BLaER1 treated with 17β-estradiol and CSF1 and Interleukin-3, amounts not matched to agents 10 nM and 100 nM (cell line): ENCODE results near the gene USP27X.

Source experiments
- H3K27ac ChIP-seq, 11 experiments: shearing (Covaris generic); formaldehyde crosslinking; 2 replicates each; pipeline ENCODE4 v1.8.1; 2022
- H3K27me3 ChIP-seq, 11 experiments: shearing (Covaris generic); formaldehyde crosslinking; 2 replicates each; pipeline ENCODE4 v1.8.1; 2022
- H3K36me3 ChIP-seq, 11 experiments: shearing (Covaris generic); formaldehyde crosslinking; 2 replicates each; pipeline ENCODE4 v1.8.1; 2022
- H3K4me1 ChIP-seq, 10 experiments: shearing (Covaris generic); formaldehyde crosslinking; 2 replicates each; pipeline ENCODE4 v1.8.1; 2022
- H3K4me2 ChIP-seq, 11 experiments: shearing (Covaris generic); formaldehyde crosslinking; 2 replicates each; pipeline ENCODE4 v1.8.1; 2022
- H3K4me3 ChIP-seq, 10 experiments: shearing (Covaris generic); formaldehyde crosslinking; 2 replicates each; pipeline ENCODE4 v1.8.1; 2022
- H3K9ac ChIP-seq, 11 experiments: shearing (Covaris generic); formaldehyde crosslinking; 2 replicates each; pipeline ENCODE4 v1.8.1; 2022
- H3K9me3 ChIP-seq, 11 experiments: shearing (Covaris generic); formaldehyde crosslinking; replicated peaks in 1 of 11; 2 replicates each; pipeline ENCODE4 v1.8.1; 2022
- H4K20me1 ChIP-seq, 11 experiments: shearing (Covaris generic); formaldehyde crosslinking; 2 replicates each; pipeline ENCODE4 v1.8.1; 2022
- Cebpa-rat ChIP-seq, 11 experiments: shearing (Covaris generic); IDR thresholded peaks; 2 replicates each; pipeline ENCODE4 v1.8.1; 2022

The USP27X gene

GRCh38 chrX:49877397-49878101, 1.7 kb upstream of the USP27X start:
- Histone ChIP-seq H4K20me1 (peaks cover 0 to 14% (median 0%) of the 10 kb centered on the region in 11 experiments; a peak in 3 of 22 replicates), H3K9me3 (peaks cover 0 to 9% (median 0%) of the 10 kb centered on the region in 11 experiments; a peak in 1 of 22 replicates), H3K9ac (peak overlapping the region in 5 of 11 experiments; percentile 16 to 79 (median 78); a peak in 4 of 22 replicates), H3K4me3 (no peak overlapping the region), H3K36me3 (no peaks in the 10 kb centered on the region), H3K4me1 (peaks cover 24 to 38% (median 37%) of the 10 kb centered on the region in 10 experiments), H3K4me2 (peak overlapping the region; percentile 12 to 82 (median 73); a peak in 16 of 22 replicates), H3K27me3 (peaks cover 34 to 78% (median 64%) of the 10 kb centered on the region in 11 experiments), H3K27ac (peak overlapping the region in 6 of 11 experiments; percentile 62 to 80 (median 74); a peak in 8 of 22 replicates)
- no peak for TF ChIP-seq Cebpa-rat (IDR thresholded peaks at IDR 0.05)

GRCh38 chrX:49878128-49878833, 1.0 kb upstream of the USP27X start:
- peak overlapping the region; percentile 68 to 81 (median 78) for H3K9ac ChIP-seq
- H3K4me2 ChIP-seq: peak overlapping the region; percentile 63 to 82 (median 77)
- H3K9me3 ChIP-seq: peaks cover 0 to 9% (median 0%) of the 10 kb centered on the region in 11 experiments; a peak in 1 of 22 replicates
- peak overlapping the region; percentile 51 to 74 (median 64) for H3K4me3 ChIP-seq
- no peaks in the 10 kb centered on the region for H3K36me3 ChIP-seq
- H3K27me3 ChIP-seq: peaks cover 39 to 79% (median 63%) of the 10 kb centered on the region in 11 experiments
- no peak for TF ChIP-seq Cebpa-rat (IDR thresholded peaks at IDR 0.05)
- peak overlapping the region; percentile 32 to 80 (median 70); a peak in 21 of 22 replicates for H3K27ac ChIP-seq
- H4K20me1 ChIP-seq: peaks cover 0 to 20% (median 0%) of the 10 kb centered on the region in 11 experiments; a peak in 3 of 22 replicates
- H3K4me1 ChIP-seq: peaks cover 24 to 39% (median 37%) of the 10 kb centered on the region in 10 experiments

DNA sequence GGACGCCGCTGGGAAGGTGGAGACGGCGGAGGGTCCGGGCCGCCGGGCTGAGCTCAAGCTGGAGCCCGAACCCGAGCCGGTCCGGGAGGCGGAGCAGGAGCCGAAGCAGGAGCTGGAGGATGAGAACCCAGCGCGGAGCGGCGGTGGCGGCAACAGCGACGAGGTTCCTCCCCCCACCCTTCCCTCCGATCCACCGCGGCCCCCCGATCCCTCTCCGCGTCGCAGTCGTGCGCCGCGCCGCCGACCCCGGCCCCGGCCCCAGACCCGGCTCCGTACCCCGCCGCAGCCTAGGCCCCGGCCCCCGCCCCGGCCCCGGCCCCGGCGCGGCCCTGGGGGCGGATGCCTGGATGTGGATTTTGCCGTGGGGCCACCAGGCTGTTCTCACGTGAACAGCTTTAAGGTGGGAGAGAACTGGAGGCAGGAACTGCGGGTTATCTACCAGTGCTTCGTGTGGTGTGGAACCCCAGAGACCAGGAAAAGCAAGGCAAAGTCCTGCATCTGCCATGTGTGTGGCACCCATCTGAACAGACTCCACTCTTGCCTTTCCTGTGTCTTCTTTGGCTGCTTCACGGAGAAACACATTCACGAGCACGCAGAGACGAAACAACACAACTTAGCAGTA, 483 bp downstream of the USP27X start:
- H3K27ac ChIP-seq: peak overlapping the region in 10 of 11 experiments; percentile 56 to 80 (median 70); a peak in 20 of 22 replicates
- peaks cover 0 to 20% (median 0%) of the 10 kb centered on the region in 11 experiments; a peak in 3 of 22 replicates for H4K20me1 ChIP-seq
- H3K9ac ChIP-seq: peak overlapping the region; percentile 68 to 81 (median 78); a peak in 21 of 22 replicates
- peak overlapping the region; percentile 51 to 74 (median 64) for H3K4me3 ChIP-seq
- H3K4me2 ChIP-seq: peak overlapping the region; percentile 63 to 82 (median 73)
- H3K27me3 ChIP-seq: peaks cover 28 to 76% (median 50%) of the 10 kb centered on the region in 11 experiments
- TF ChIP-seq Cebpa-rat (IDR thresholded peaks at IDR 0.05): no peak
- H3K36me3 ChIP-seq: no peaks in the 10 kb centered on the region
- peaks cover 24 to 39% (median 37%) of the 10 kb centered on the region in 10 experiments for H3K4me1 ChIP-seq
- H3K9me3 ChIP-seq: peaks cover 0 to 9% (median 0%) of the 10 kb centered on the region in 11 experiments; a peak in 1 of 22 replicates

GRCh38 chrX:49880668-49881067, 1.4 kb downstream of the USP27X start:
- H3K27me3 ChIP-seq: peaks cover 24 to 75% (median 49%) of the 10 kb centered on the region in 11 experiments
- H3K4me3 ChIP-seq: peak overlapping the region in 6 of 10 experiments; percentile 61 to 74 (median 66); a peak in 8 of 20 replicates
- no peak for TF ChIP-seq Cebpa-rat (IDR thresholded peaks at IDR 0.05)
- peak overlapping the region in 3 of 11 experiments; percentile 78 to 81 (median 78); a peak in 3 of 22 replicates for H3K9ac ChIP-seq
- H3K4me2 ChIP-seq: peak overlapping the region; percentile 63 to 82 (median 73)
- H3K36me3 ChIP-seq: no peaks in the 10 kb centered on the region
- peaks cover 24 to 39% (median 37%) of the 10 kb centered on the region in 10 experiments for H3K4me1 ChIP-seq
- H4K20me1 ChIP-seq: peaks cover 0 to 20% (median 0%) of the 10 kb centered on the region in 11 experiments; a peak in 3 of 22 replicates
- peaks cover 0 to 9% (median 0%) of the 10 kb centered on the region in 11 experiments; a peak in 1 of 22 replicates for H3K9me3 ChIP-seq
- H3K27ac ChIP-seq: no peak overlapping the region

DNA sequence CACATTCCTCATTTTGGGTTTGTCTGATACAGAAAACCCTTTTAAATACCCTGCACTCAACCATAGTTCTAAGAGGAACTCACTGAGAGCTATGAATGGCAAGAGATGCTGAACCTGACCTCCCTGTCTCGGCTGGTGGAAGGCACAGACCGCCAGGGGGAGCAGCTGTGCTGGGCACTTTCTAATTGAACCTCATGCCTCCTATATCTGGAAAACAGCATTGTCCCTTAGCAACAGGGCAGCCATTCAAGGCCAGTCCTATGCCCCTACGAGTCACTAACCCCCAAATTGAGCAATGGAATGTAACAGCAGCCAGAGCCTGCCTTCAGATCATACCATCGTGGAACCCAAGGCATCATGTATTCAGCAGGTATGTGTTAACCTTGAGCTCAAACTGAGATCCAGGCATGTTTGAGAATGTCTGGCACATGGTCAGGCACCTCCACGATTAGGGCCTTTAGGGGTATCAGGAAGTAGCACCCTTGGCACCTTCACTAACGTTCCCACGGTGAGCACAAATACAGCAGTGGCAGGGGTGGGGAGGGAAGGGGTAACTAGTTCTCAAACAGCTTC, 5.1 kb downstream of the USP27X start:
- Histone ChIP-seq H3K36me3 (no peaks in the 10 kb centered on the region), H3K4me2 (no peak overlapping the region), H3K4me1 (peaks cover 10 to 30% (median 17%) of the 10 kb centered on the region in 10 experiments; a peak in 18 of 20 replicates), H4K20me1 (peaks cover 0 to 20% (median 0%) of the 10 kb centered on the region in 11 experiments; a peak in 4 of 22 replicates), H3K27me3 (peaks cover 48 to 89% (median 63%) of the 10 kb centered on the region in 11 experiments), H3K9ac (no peak overlapping the region), H3K9me3 (peaks cover 0 to 6% (median 0%) of the 10 kb centered on the region in 11 experiments; a peak in 1 of 22 replicates), H3K27ac (peak overlapping the region in 1 of 11 experiments; percentile 38; a peak in 1 of 22 replicates), H3K4me3 (no peak overlapping the region)
- TF ChIP-seq Cebpa-rat (IDR thresholded peaks at IDR 0.05): no peak

- Histone ChIP-seq H3K27ac (peak overlapping the region in 5 of 11 experiments; percentile 6 to 48 (median 15); a peak in 5 of 22 replicates), H3K4me2 (peak overlapping the region in 9 of 11 experiments; percentile 10 to 61 (median 38); a peak in 15 of 22 replicates), H3K27me3 (peaks cover 46 to 93% (median 85%) of the 10 kb centered on the region in 11 experiments), H3K4me1 (peaks cover 6 to 24% (median 14%) of the 10 kb centered on the region in 10 experiments; a peak in 17 of 20 replicates), H3K9ac (no peak overlapping the region), H3K4me3 (no peak overlapping the region), H3K9me3 (peaks cover 12 to 37% (median 17%) of the 10 kb centered on the region in 11 experiments), H3K36me3 (no peaks in the 10 kb centered on the region), H4K20me1 (no peaks in the 10 kb centered on the region; a peak in 1 of 22 replicates)
- TF ChIP-seq Cebpa-rat (IDR thresholded peaks at IDR 0.05): peak; percentile 73 to 98 (median 94); a peak in 21 of 22 replicates
These were observed 13.3 kb downstream of the USP27X start for GRCh38 chrX:49892542-49892941.

DNA sequence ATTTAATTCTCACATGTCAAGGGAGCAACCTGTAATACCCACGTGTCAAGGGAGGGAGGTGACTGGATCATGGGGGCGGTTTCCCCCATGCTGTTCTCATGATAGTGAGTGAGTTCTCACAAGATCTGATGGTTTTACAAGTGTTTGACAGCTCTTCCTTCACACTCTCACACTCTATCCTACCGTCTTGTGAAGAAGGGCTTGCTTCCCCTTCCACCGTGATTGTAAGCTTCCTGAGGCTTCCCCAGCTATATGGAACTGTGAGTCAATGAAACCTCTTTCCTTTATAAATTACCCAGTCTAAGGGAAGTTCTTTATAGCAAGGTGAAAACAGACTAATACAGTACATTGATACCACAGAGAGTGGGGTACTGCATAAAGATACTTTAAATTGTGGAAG, 17.7 kb downstream of the USP27X start:
- H3K4me2 ChIP-seq: no peak overlapping the region
- H3K36me3 ChIP-seq: no peaks in the 10 kb centered on the region
- H3K9ac ChIP-seq: no peak overlapping the region
- no peak overlapping the region for H3K27ac ChIP-seq
- no peak for TF ChIP-seq Cebpa-rat (IDR thresholded peaks at IDR 0.05)
- 0 out of 20 replicates have a peak overlapping the region, but pooled peaks of 1 of the 10 experiments have one; percentile 5 for H3K4me3 ChIP-seq
- no peaks in the 10 kb centered on the region; a peak in 1 of 22 replicates for H4K20me1 ChIP-seq
- H3K4me1 ChIP-seq: peaks cover 6 to 13% (median 12%) of the 10 kb centered on the region in 10 experiments; a peak in 17 of 20 replicates
- H3K27me3 ChIP-seq: peaks cover 43 to 95% (median 86%) of the 10 kb centered on the region in 11 experiments
- H3K9me3 ChIP-seq: peaks cover 25 to 52% (median 31%) of the 10 kb centered on the region in 11 experiments
